Left lung (tissue), 10 donors: ENCODE data around the gene FLRT1. TPM values are rescaled to one million over a fixed set of nuclear protein-coding genes. Genes with fewer than 3 reads are reported as not detected.

Experiments used
- ATAC-seq: fragments of 200-7000 bp; cut with Tn5 transposase; one replicate; pipeline ENCODE4 v1.9.1; 2020; ENCODE audit warnings: moderate library complexity
- DNase-seq, 4 donors: peaks; one replicate each; pipeline ENCODE4 v3.0.0-alpha.2; 2013 to 2020
- H3K27ac ChIP-seq, 2 donors: fragments of 200-600 bp; sonication (generic) in 1 of 2; one replicate each; pipeline versions ENCODE4 v1.5.0 to v1.8.0; 2020 to 2021
- H3K27me3 ChIP-seq, 2 donors: fragments of 200-600 bp; sonication (generic) in 1 of 2; one replicate each; pipeline versions ENCODE4 v1.5.0 to v1.8.0; 2020 to 2021
- H3K36me3 ChIP-seq, 2 donors: fragments of 200-600 bp; sonication (generic) in 1 of 2; one replicate each; pipeline versions ENCODE4 v1.5.0 to v1.8.0; 2020 to 2021
- H3K4me1 ChIP-seq, 2 donors: fragments of 200-600 bp; one replicate each; pipeline ENCODE4 v1.8.0; 2021
- H3K4me3 ChIP-seq, 2 donors: fragments of 200-600 bp; sonication (generic) in 1 of 2; one replicate each; pipeline versions ENCODE4 v1.5.0 to v1.8.0; 2020 to 2021; ENCODE audit warnings: mild to moderate bottlenecking in 1 of 2
- H3K9me3 ChIP-seq, 2 donors: fragments of 200-600 bp; sonication (generic) in 1 of 2; one replicate each; pipeline versions ENCODE4 v1.5.0 to v1.8.0; 2020 to 2021
- CTCF ChIP-seq, 2 donors: fragments of 200-600 bp; sonication (generic) in 1 of 2; IDR thresholded peaks; one replicate each; pipeline versions ENCODE4 v1.5.0 to v1.8.0; 2021; ENCODE audit warnings: antibody characterized with exemption in 2 of 2
- intact Hi-C, 2 donors: fragments of 100-400 bp; cut with DNase I; formaldehyde crosslinking; loops; one replicate each; pipeline versions ENCODE4 v1.11.2 to v1.14.2; 2022
- polyA plus RNA-seq, 6 donors: library from polyadenylated mRNA; unstranded; fragments of 120-200 nt; gene quantifications; one replicate each; pipeline ENCODE4 v1.2.1, GENCODE V29; 2013; ENCODE audit not compliant: insufficient read length in 6 of 6
- total RNA-seq, 2 donors: library from RNA; stranded (reverse); fragmentation: NEBNext Ultra II Directional; extraction: Animal tissue kit (Norgen Biotek cat#: 25700); gene quantifications; one replicate each; pipeline ENCODE4 v1.2.1, GENCODE V29; 2021
- donor health status: DM: no; HTN: yes; CAD: no.
- donor health status: DM: no; HTN: no; CAD: no.

FLRT1 gene
- total and polyA plus RNA-seq, 8 donors = 0.15 to 5.5 (median 3.8) TPM

GRCh38 chr11:63998558-63999348, 37.0 kb upstream of the FLRT1 start:
- DNase-seq (peak in 1 of 4 donors; percentile 76), ATAC-seq (no peak)
- H3K4me1 ChIP-seq = peaks cover 22 to 43% of the 10 kb centered on the region in 2 donors
- peaks cover 0 to 46% of the 10 kb centered on the region in 2 donors for H3K27me3 ChIP-seq
- no peak overlapping the region for H3K27ac ChIP-seq
- intact Hi-C loops = loop anchor here in 1 of 2 donors (5.0 kb wide), 1 partner anchor 149 kb away; no protein-coding TSS in a partner anchor
- peak overlapping the region in 1 of 2 donors; percentile 26 for H3K4me3 ChIP-seq
- no peak for TF ChIP-seq CTCF (IDR thresholded peaks at IDR 0.05)
- peaks cover 0 to 55% of the 10 kb centered on the region in 2 donors for H3K36me3 ChIP-seq
- H3K9me3 ChIP-seq = no peaks in the 10 kb centered on the region

- DNase-seq = peak in 3 of 4 donors; percentile 50 to 86 (median 64)
- intact Hi-C loops = loop anchor here (2.0 to 5.0 kb wide), 2 partner anchors 148 to 149 kb away; no protein-coding TSS in a partner anchor
- Histone ChIP-seq H3K9me3 (no peaks in the 10 kb centered on the region), H3K4me3 (peak overlapping the region in 1 of 2 donors; percentile 26), H3K36me3 (peaks cover 0 to 47% of the 10 kb centered on the region in 2 donors), H3K27me3 (peaks cover 0 to 48% of the 10 kb centered on the region in 2 donors), H3K4me1 (peaks cover 22 to 43% of the 10 kb centered on the region in 2 donors), H3K27ac (no peak overlapping the region)
- ATAC-seq = peak; percentile 38
- TF ChIP-seq CTCF (IDR thresholded peaks at IDR 0.05) = no peak
Measured at GRCh38 chr11:63999349-64000025, 36.2 kb upstream of the FLRT1 start.

- Histone ChIP-seq H3K27ac (no peak overlapping the region), H3K4me1 (peaks cover 22 to 43% of the 10 kb centered on the region in 2 donors), H3K36me3 (peaks cover 0 to 40% of the 10 kb centered on the region in 2 donors), H3K27me3 (peaks cover 0 to 48% of the 10 kb centered on the region in 2 donors), H3K4me3 (peak overlapping the region; percentile 26 to 29), H3K9me3 (no peaks in the 10 kb centered on the region)
- intact Hi-C loops = loop anchor here in 1 of 2 donors (2.0 kb wide), 1 partner anchor 149 kb away; no protein-coding TSS in a partner anchor
- DNase-seq (peak in 3 of 4 donors; percentile 56 to 92 (median 78)), ATAC-seq (peak; percentile 90)
- peak; percentile 71 to 82 for TF ChIP-seq CTCF (IDR thresholded peaks at IDR 0.05)
Measured at GRCh38 chr11:64000026-64000739, 35.5 kb upstream of the FLRT1 start.

GRCh38 chr11:64000740-64001483, 34.8 kb upstream of the FLRT1 start:
- Histone ChIP-seq H3K4me3 (peak overlapping the region; percentile 26 to 29), H3K9me3 (no peaks in the 10 kb centered on the region), H3K27me3 (peaks cover 0 to 51% of the 10 kb centered on the region in 2 donors), H3K4me1 (peaks cover 22 to 43% of the 10 kb centered on the region in 2 donors), H3K27ac (no peak overlapping the region), H3K36me3 (peaks cover 0 to 33% of the 10 kb centered on the region in 2 donors)
- no peak for TF ChIP-seq CTCF (IDR thresholded peaks at IDR 0.05)
- ATAC-seq (no peak), DNase-seq (no peak)
- intact Hi-C loops = loop anchor here in 1 of 2 donors (2.0 kb wide), 1 partner anchor 148 kb away; no protein-coding TSS in a partner anchor
